ENCODE results near the gene RHBDD1. TPM values are rescaled to one million over a fixed set of nuclear protein-coding genes. Genes with fewer than 3 reads are reported as not detected.

RHBDD1 gene
- total and polyA plus RNA-seq, 4 donors, result 4.8 to 66.4 (median 24.7) TPM

DNA sequence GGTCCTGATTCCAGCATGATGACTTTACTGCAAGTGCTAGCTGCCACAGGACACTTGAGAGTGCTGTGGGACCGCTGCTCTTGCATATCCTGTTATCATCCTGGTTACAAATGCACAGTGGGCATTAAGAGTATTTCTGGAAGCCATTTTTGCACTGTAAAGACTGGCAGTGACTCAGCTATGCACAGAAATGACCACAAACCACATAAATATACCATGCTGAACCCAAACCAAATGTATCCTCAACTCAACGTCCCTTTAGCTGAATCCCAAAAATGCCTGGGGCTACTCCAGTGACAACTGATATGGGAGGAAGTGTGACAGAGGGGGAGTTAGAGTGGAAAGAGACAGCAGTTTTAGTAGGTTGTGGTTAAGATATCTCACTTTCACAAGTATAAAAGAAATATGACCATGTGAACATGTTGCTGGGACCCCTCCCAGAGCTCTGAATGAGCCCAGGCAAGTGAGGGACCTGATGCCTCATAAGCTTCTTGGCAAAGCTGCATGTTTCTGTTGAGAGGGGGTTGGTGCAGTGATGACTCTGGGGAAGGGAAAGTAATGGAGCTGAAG, 37.3 kb downstream of the RHBDD1 start:
- WGBS, 2 donors, result 45 to 63% methylated on average over 2 of the region's 2 CpGs
- TF ChIP-seq, protein P1, sequence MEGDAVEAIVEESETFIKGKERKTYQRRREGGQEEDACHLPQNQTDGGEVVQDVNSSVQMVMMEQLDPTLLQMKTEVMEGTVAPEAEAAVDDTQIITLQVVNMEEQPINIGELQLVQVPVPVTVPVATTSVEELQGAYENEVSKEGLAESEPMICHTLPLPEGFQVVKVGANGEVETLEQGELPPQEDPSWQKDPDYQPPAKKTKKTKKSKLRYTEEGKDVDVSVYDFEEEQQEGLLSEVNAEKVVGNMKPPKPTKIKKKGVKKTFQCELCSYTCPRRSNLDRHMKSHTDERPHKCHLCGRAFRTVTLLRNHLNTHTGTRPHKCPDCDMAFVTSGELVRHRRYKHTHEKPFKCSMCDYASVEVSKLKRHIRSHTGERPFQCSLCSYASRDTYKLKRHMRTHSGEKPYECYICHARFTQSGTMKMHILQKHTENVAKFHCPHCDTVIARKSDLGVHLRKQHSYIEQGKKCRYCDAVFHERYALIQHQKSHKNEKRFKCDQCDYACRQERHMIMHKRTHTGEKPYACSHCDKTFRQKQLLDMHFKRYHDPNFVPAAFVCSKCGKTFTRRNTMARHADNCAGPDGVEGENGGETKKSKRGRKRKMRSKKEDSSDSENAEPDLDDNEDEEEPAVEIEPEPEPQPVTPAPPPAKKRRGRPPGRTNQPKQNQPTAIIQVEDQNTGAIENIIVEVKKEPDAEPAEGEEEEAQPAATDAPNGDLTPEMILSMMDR (IDR thresholded peaks at IDR 0.05; ENCODE audit: control extremely low read depth, extremely low read depth), result no peak
- no peak for DNase-seq

DNA sequence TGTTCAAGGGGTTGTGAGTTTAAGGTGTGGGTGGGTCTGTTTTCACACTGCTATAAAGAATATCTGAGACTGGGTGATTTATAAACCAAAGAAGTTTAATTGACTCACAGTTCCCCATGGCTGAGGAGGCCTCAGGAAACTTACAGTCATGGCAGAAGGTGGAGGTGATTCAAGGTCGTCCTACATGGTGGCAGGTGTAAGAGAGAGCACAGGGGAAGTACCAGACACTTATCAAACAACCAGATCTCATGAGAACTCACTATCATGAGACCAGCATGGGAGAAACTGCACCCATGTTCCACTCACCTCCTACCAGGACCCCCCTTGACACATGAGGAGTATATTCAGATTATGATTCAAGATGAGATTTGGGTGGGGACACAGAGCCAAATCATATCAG, 38.0 kb downstream of the RHBDD1 start:
- peaks cover 0 to 4% (median 0%) of the 10 kb centered on the region in 5 donors for H3K4me1 ChIP-seq (ENCODE audit: control insufficient read depth in 5 of 5, insufficient read depth in 5 of 5, low read length in 5 of 5)
- DNase-seq, result no peak
- H3K27ac ChIP-seq (ENCODE audit: low read depth in 1 of 2, low read length in 1 of 2), result no peak overlapping the region
- H3K9ac ChIP-seq (ENCODE audit: insufficient read depth in 1 of 2, low read length in 2 of 2), result no peak overlapping the region
- whole genome bisulfite sequencing, 2 donors, result 95 to 100% methylated on average over 1 of the region's 1 CpG
- ATAC-seq (ENCODE audit: insufficient read depth, low FRiP score), result no peak
- TF ChIP-seq, protein P1 (IDR thresholded peaks at IDR 0.05; ENCODE audit: control extremely low read depth, extremely low read depth), result no peak
- peaks cover 0 to 2% (median 1%) of the 10 kb centered on the region in 4 donors for H3K36me3 ChIP-seq (ENCODE audit: control insufficient read depth in 4 of 4, insufficient read depth in 4 of 4, low read length in 4 of 4)
- no peaks in the 10 kb centered on the region for H3K27me3 ChIP-seq (ENCODE audit: control insufficient read depth in 3 of 3, insufficient read depth in 3 of 3, low read length in 2 of 3)
- H3K4me3 ChIP-seq, result no peak overlapping the region
- H3K9me3 ChIP-seq (ENCODE audit: control insufficient read depth in 4 of 4, insufficient read depth in 3 of 4, low read length in 3 of 4), result no peaks in the 10 kb centered on the region

More for the DNA sequence above, 37.3 kb downstream of the RHBDD1 start:
- Histone ChIP-seq H3K36me3 (ENCODE audit: control insufficient read depth in 4 of 4, insufficient read depth in 4 of 4, low read length in 4 of 4) (peaks cover 0 to 6% (median 2%) of the 10 kb centered on the region in 4 donors), H3K27ac (ENCODE audit: low read depth in 1 of 2, low read length in 1 of 2) (no peak overlapping the region), H3K27me3 (ENCODE audit: control insufficient read depth in 3 of 3, insufficient read depth in 3 of 3, low read length in 2 of 3) (no peaks in the 10 kb centered on the region), H3K9ac (ENCODE audit: insufficient read depth in 1 of 2, low read length in 2 of 2) (no peak overlapping the region), H3K4me3 (no peak overlapping the region), H3K9me3 (ENCODE audit: control insufficient read depth in 4 of 4, insufficient read depth in 3 of 4, low read length in 3 of 4) (no peaks in the 10 kb centered on the region), H3K4me1 (ENCODE audit: control insufficient read depth in 5 of 5, insufficient read depth in 5 of 5, low read length in 5 of 5) (peaks cover 0 to 4% (median 0%) of the 10 kb centered on the region in 5 donors)
- ATAC-seq (ENCODE audit: insufficient read depth, low FRiP score), result no peak

DNA sequence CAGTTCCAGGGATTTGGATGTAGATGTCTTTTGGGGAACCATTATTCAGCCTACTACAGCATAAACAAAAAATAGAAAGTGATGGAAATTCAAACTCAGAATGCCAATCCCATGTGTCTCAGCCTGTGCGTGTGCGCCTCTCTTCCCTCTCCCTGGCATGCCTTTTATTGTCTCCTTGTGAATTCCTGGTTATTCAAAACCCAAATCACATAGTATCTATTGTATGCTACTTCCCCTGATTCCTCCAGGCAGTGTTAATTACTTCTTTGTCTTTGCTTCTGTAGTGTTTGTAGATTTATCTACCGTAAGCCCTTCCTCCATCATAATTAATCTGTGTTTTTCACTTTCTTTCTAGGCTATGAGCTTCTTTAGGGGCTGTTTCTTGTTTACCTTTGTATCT, 38.9 kb downstream of the RHBDD1 start:
- no peak for DNase-seq
- Histone ChIP-seq H3K4me3 (no peak overlapping the region), H3K9ac (ENCODE audit: insufficient read depth in 1 of 2, low read length in 2 of 2) (no peak overlapping the region), H3K36me3 (ENCODE audit: control insufficient read depth in 4 of 4, insufficient read depth in 4 of 4, low read length in 4 of 4) (peaks cover 0 to 2% (median 1%) of the 10 kb centered on the region in 4 donors), H3K4me1 (ENCODE audit: control insufficient read depth in 5 of 5, insufficient read depth in 5 of 5, low read length in 5 of 5) (peaks cover 0 to 4% (median 0%) of the 10 kb centered on the region in 5 donors), H3K9me3 (ENCODE audit: control insufficient read depth in 4 of 4, insufficient read depth in 3 of 4, low read length in 3 of 4) (no peaks in the 10 kb centered on the region), H3K27ac (ENCODE audit: low read depth in 1 of 2, low read length in 1 of 2) (no peak overlapping the region), H3K27me3 (ENCODE audit: control insufficient read depth in 3 of 3, insufficient read depth in 3 of 3, low read length in 2 of 3) (no peaks in the 10 kb centered on the region)
- no peak for ATAC-seq (ENCODE audit: insufficient read depth, low FRiP score)
- TF ChIP-seq, protein P1 (IDR thresholded peaks at IDR 0.05; ENCODE audit: control extremely low read depth, extremely low read depth), result no peak
- 82 to 91% methylated on average over 3 of the region's 3 CpGs for WGBS, 2 donors

Measured in lung (tissue), 12 donors.